Natural killer cell (primary cell): ENCODE data around the gene SSC5D. TPM values are rescaled to one million over a fixed set of nuclear protein-coding genes. Genes with fewer than 3 reads are reported as not detected.

Experiments
- ATAC-seq, 3 donors: fragments of 150-1000 bp in 2 of 3; fragments of 200-7000 bp in 1 of 3; cut with Tn5 transposase; 1 replicate in 1 of 3; 2 replicates in 2 of 3; pipeline ENCODE4 v1.10.0; 2021; ENCODE audit warnings: mild to moderate bottlenecking in 2 of 3, moderate library complexity in 2 of 3
- DNase-seq, 2 donors: peaks; one replicate each; pipeline versions ENCODE4 v3.0.0 to v3.0.0-alpha.2; 2013 to 2021; ENCODE audit warnings: mixed read lengths in 1 of 2
- H3K27ac ChIP-seq: one replicate; pipeline ENCODE4 v1.5.1; 2013; ENCODE audit warnings: mild to moderate bottlenecking, low read length
- H3K27me3 ChIP-seq: one replicate; pipeline ENCODE4 v1.6.1; 2013; ENCODE audit warnings: low read length; ENCODE audit not compliant: control insufficient read depth, insufficient read depth
- H3K36me3 ChIP-seq: one replicate; pipeline ENCODE4 v1.6.1; 2013; ENCODE audit warnings: low read length; ENCODE audit not compliant: control insufficient read depth, insufficient read depth
- H3K4me1 ChIP-seq: one replicate; pipeline ENCODE4 v1.6.1; 2013; ENCODE audit warnings: low read length; ENCODE audit not compliant: control insufficient read depth, insufficient read depth
- H3K4me3 ChIP-seq: one replicate; pipeline ENCODE4 v1.5.1; 2013; ENCODE audit warnings: low read length
- H3K9me3 ChIP-seq: one replicate; pipeline ENCODE4 v1.6.1; 2013; ENCODE audit warnings: low read length; ENCODE audit not compliant: control insufficient read depth, insufficient read depth
- H3K27ac Mint-ChIP-seq, 2 donors: one replicate each; pipeline ENCODE4 v1.8.0; 2022; ENCODE audit warnings: mild to moderate bottlenecking in 2 of 2, mixed read lengths in 2 of 2, moderate library complexity in 1 of 2
- H3K27me3 Mint-ChIP-seq, 2 donors: one replicate each; pipeline ENCODE4 v1.8.0; 2022; ENCODE audit warnings: low read depth in 2 of 2, mixed read lengths in 2 of 2
- H3K36me3 Mint-ChIP-seq: one replicate; pipeline ENCODE4 v1.8.0; 2022; ENCODE audit warnings: mixed read lengths
- H3K4me1 Mint-ChIP-seq, 2 donors: one replicate each; pipeline ENCODE4 v1.8.0; 2022; ENCODE audit warnings: mixed read lengths in 2 of 2
- H3K4me3 Mint-ChIP-seq: one replicate; pipeline ENCODE4 v1.8.0; 2022; ENCODE audit warnings: mild to moderate bottlenecking, moderate library complexity, mixed read lengths
- H3K9me3 Mint-ChIP-seq, 2 donors: one replicate each; pipeline ENCODE4 v1.8.0; 2022; ENCODE audit warnings: mixed read lengths in 2 of 2
- CTCF ChIP-seq: fragments of 200-600 bp; IDR thresholded peaks from one replicate; pipeline ENCODE4 v1.8.0; 2022; ENCODE audit warnings: antibody characterized with exemption
- WGBS: methylation state at CpG from one replicate; pipeline ENCODE4 v1.1.7; 2013; ENCODE audit warnings: missing lambda C conversion rate; ENCODE audit not compliant: insufficient coverage; 5-methylcytosine and 5-hydroxymethylcytosine counted together
- intact Hi-C: fragments of 100-400 bp; cut with micrococcal nuclease; formaldehyde crosslinking; loops from one replicate; pipeline ENCODE4 v1.14.2; 2022
- total RNA-seq, 4 donors: library from RNA; stranded (reverse); fragments of 120-200 nt in 1 of 4; gene quantifications; one replicate each; pipeline versions ENCODE4 v1.2.3 to v1.2.4, GENCODE V29; 2013 to 2022

SSC5D gene
- total RNA-seq, 3 donors from 2014 or later (not counting 1 experiment from before 2014, with no cell fraction given), result 0.11 to 0.68 (median 0.58) TPM

DNA sequence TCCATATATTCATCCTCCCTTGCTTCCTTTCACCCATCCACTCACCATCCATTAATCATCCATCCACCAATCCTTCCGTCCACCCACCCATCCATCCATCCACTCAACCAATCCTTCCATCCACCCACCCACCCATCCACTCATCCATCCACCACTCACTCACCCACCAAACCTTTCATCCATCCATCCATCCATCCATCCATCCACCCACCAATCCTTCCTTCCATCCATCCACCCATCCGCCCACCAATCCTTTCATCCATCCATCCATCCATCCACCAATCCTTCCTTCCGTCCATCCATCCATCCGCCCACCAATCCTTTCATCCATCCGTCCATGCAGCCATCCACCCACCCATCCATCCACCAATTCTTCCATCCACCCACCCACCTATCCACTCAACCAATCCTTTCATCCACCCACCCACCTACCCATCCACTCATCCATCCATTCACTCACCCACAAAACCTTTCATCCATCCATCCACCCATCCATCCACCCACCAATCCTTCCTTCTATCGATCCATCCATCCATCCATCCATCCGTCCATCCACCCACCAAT, 54.1 kb downstream of the SSC5D start:
- Histone ChIP-seq H3K4me1 (no peaks in the 10 kb centered on the region), H3K4me3 (no peak overlapping the region), H3K9me3 (no peaks in the 10 kb centered on the region), H3K36me3 (no peaks in the 10 kb centered on the region), H3K27me3 (peaks cover 4% of the 10 kb centered on the region), H3K27ac (no peak overlapping the region)
- Mint-ChIP-seq H3K27ac (no peak overlapping the region), H3K36me3 (no peaks in the 10 kb centered on the region), H3K4me3 (no peak overlapping the region), H3K9me3 (no peaks in the 10 kb centered on the region), H3K4me1 (no peaks in the 10 kb centered on the region), H3K27me3 (peaks cover 0 to 18% of the 10 kb centered on the region in 2 donors)
- DNase-seq (no peak), ATAC-seq (no peak)
- 89% methylated on average over 7 of the region's 7 CpGs for WGBS
- no peak for TF ChIP-seq CTCF
- intact Hi-C loops, result no loop called here

GRCh38 chr19:55543567-55543966, 55.3 kb downstream of the SSC5D start:
- Histone ChIP-seq H3K4me3 (no peak overlapping the region), H3K36me3 (no peaks in the 10 kb centered on the region), H3K27me3 (peaks cover 4% of the 10 kb centered on the region), H3K9me3 (no peaks in the 10 kb centered on the region), H3K27ac (no peak overlapping the region), H3K4me1 (no peaks in the 10 kb centered on the region)
- H3K36me3 Mint-ChIP-seq, result no peaks in the 10 kb centered on the region
- H3K4me1 Mint-ChIP-seq, result no peaks in the 10 kb centered on the region
- TF ChIP-seq CTCF, result no peak
- peaks cover 0 to 25% of the 10 kb centered on the region in 2 donors for H3K27me3 Mint-ChIP-seq
- ATAC-seq (no peak), DNase-seq (no peak)
- no peaks in the 10 kb centered on the region for H3K9me3 Mint-ChIP-seq
- 72% methylated on average over 5 of the region's 5 CpGs for WGBS
- H3K4me3 Mint-ChIP-seq, result no peak overlapping the region
- intact Hi-C loops, result no loop called here
- no peak overlapping the region for H3K27ac Mint-ChIP-seq

GRCh38 chr19:55544014-55544413, 55.8 kb downstream of the SSC5D start:
- Mint-ChIP-seq H3K4me3 (no peak overlapping the region), H3K4me1 (no peaks in the 10 kb centered on the region), H3K9me3 (no peaks in the 10 kb centered on the region), H3K27ac (no peak overlapping the region), H3K36me3 (no peaks in the 10 kb centered on the region), H3K27me3 (peaks cover 0 to 25% of the 10 kb centered on the region in 2 donors)
- Histone ChIP-seq H3K36me3 (no peaks in the 10 kb centered on the region), H3K27me3 (peaks cover 4% of the 10 kb centered on the region), H3K27ac (no peak overlapping the region), H3K4me3 (no peak overlapping the region), H3K4me1 (no peaks in the 10 kb centered on the region), H3K9me3 (no peaks in the 10 kb centered on the region)
- DNase-seq (no peak), ATAC-seq (no peak)
- no peak for TF ChIP-seq CTCF
- intact Hi-C loops, result no loop called here
- 90% methylated on average over 15 of the region's 15 CpGs for WGBS
